Uterus (tissue), 2 donors: ENCODE data around the gene TMEM59.

ENCODE experiments used
- POLR2A ChIP-seq, 2 donors: fragments of 450-650 bp; IDR thresholded peaks; one replicate each; pipeline ENCODE4 v1.6.1; 2016; ENCODE audit warnings: antibody characterized with exemption in 2 of 2, mild to moderate bottlenecking in 1 of 2, moderate library complexity in 1 of 2
- TF ChIP-seq, protein P1 (sequence below), 4 experiments: fragments of 200-600 bp in 2 of 4; fragments of 450-650 bp in 2 of 4; sonication (generic) in 2 of 4; IDR thresholded peaks; one replicate each; pipeline ENCODE4 v1.5.1; 2016 to 2019; ENCODE audit warnings: antibody characterized with exemption in 4 of 4, mild to moderate bottlenecking in 2 of 4, moderate library complexity in 1 of 4

DNA sequence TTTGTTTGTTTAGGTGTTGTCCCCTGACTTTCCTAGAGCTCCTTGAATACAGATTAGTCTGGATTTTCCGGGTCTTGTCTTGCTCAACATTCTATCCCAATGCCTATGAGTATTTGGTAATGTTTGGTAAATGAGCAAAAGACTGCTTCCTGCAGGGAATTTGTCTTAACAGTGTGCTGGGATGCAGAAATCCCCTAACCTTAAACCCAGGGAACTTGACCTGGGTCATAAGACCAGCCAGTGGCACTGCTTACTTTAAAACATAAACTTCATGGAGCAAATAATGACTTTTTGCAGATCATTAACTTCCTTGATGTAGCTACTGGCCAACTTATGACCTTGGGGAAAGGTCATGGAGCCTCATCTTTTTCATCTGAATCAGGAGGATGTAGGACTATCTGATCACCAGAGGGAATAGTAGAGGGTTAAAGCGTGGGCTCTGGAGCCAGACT lies 27.6 kb upstream of the TMEM59 start:
- TF ChIP-seq, protein P1, sequence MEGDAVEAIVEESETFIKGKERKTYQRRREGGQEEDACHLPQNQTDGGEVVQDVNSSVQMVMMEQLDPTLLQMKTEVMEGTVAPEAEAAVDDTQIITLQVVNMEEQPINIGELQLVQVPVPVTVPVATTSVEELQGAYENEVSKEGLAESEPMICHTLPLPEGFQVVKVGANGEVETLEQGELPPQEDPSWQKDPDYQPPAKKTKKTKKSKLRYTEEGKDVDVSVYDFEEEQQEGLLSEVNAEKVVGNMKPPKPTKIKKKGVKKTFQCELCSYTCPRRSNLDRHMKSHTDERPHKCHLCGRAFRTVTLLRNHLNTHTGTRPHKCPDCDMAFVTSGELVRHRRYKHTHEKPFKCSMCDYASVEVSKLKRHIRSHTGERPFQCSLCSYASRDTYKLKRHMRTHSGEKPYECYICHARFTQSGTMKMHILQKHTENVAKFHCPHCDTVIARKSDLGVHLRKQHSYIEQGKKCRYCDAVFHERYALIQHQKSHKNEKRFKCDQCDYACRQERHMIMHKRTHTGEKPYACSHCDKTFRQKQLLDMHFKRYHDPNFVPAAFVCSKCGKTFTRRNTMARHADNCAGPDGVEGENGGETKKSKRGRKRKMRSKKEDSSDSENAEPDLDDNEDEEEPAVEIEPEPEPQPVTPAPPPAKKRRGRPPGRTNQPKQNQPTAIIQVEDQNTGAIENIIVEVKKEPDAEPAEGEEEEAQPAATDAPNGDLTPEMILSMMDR (IDR thresholded peaks at IDR 0.05) = no peak
- no peak for TF ChIP-seq POLR2A (IDR thresholded peaks at IDR 0.05)
